Measurements from ENCODE around the gene SMS. TPM values are rescaled to one million over a fixed set of nuclear protein-coding genes. Genes with fewer than 3 reads are reported as not detected.
"Not testable (repeated sequence)": the region's sequence is repeated elsewhere in the genome, so short reads cannot be mapped to it uniquely, and the experiment has no call there.

The SMS gene
- polyA plus RNA-seq, 1 donor (not counting 4 experiments of a cell fraction or from before 2014, with no cell fraction given) = 142 TPM

- Histone ChIP-seq H3K27me3 (ENCODE audit: control insufficient read depth, extremely low read depth, insufficient read depth, low read length) (no peaks in the 10 kb centered on the region), H3K27ac (ENCODE audit: control insufficient read depth, insufficient read depth, low read length) (no peak overlapping the region), H3K36me3 (ENCODE audit: control insufficient read depth in 2 of 2, extremely low read depth in 1 of 2, insufficient read depth in 2 of 2, low read length in 2 of 2) (peaks cover 0 to 3% of the 10 kb centered on the region in 2 experiments), H2AFZ (ENCODE audit: control insufficient read depth, low read length) (no peak overlapping the region), H3K4me2 (ENCODE audit: control insufficient read depth, extremely low read depth, insufficient read depth, low read depth, low read length) (no peak overlapping the region), H4K20me1 (ENCODE audit: control insufficient read depth, extremely low read depth, insufficient read depth, low read length) (peaks cover 14% of the 10 kb centered on the region), H3K9ac (ENCODE audit: control insufficient read depth, extremely low read depth, insufficient read depth, low read length) (no peak overlapping the region), H3K79me2 (ENCODE audit: control insufficient read depth, insufficient read depth, low read length) (peaks cover 96% of the 10 kb centered on the region), H3K4me3 (ENCODE audit: control insufficient read depth in 2 of 3, extremely low read depth in 1 of 3, insufficient read depth in 2 of 3, low read depth in 1 of 3, low read length in 3 of 3) (no peak overlapping the region), H3K9me3 (ENCODE audit: control insufficient read depth, low read depth, low read length) (no peaks in the 10 kb centered on the region), H3K9me1 (ENCODE audit: control insufficient read depth, extremely low read depth, insufficient read depth, low read length) (peaks cover 2% of the 10 kb centered on the region), H3K4me1 (ENCODE audit: control insufficient read depth, extremely low read depth, insufficient read depth, low read length) (peaks cover 27% of the 10 kb centered on the region)
- DNase-seq (ENCODE audit: low read depth, low spot score) (no peak), FAIRE-seq (no peak)
- TF ChIP-seq EZH2 (IDR thresholded peaks at IDR 0.05; ENCODE audit: low read length) (no peak), CTCF (optimal IDR thresholded peaks at IDR 0.05 in 1 of 3, IDR thresholded peaks at IDR 0.05 in 1 of 3, conservative IDR thresholded peaks at IDR 0.05 in 1 of 3; ENCODE audit: extremely low read depth in 1 of 3, insufficient read depth in 2 of 3, low read length in 3 of 3) (no peak)
- dilution Hi-C loops (cut with MboI; ENCODE audit: extremely low pct_ligation_motif_present, low sequenced_read_pairs) = no loop called here
These were observed 9.2 kb downstream of the SMS start for GRCh38 chrX:21949689-21950088.

GRCh38 chrX:21950557-21950956, 10.0 kb downstream of the SMS start:
- Histone ChIP-seq H3K79me2 (ENCODE audit: control insufficient read depth, insufficient read depth, low read length) (peaks cover 96% of the 10 kb centered on the region), H3K4me1 (ENCODE audit: control insufficient read depth, extremely low read depth, insufficient read depth, low read length) (peaks cover 19% of the 10 kb centered on the region), H4K20me1 (ENCODE audit: control insufficient read depth, extremely low read depth, insufficient read depth, low read length) (peaks cover 12% of the 10 kb centered on the region)
- H3K9me3 ChIP-seq (ENCODE audit: control insufficient read depth, low read depth, low read length); H2AFZ ChIP-seq (ENCODE audit: control insufficient read depth, low read length); H3K4me2 ChIP-seq (ENCODE audit: control insufficient read depth, extremely low read depth, insufficient read depth, low read depth, low read length); H3K27ac ChIP-seq (ENCODE audit: control insufficient read depth, insufficient read depth, low read length); H3K9ac ChIP-seq (ENCODE audit: control insufficient read depth, extremely low read depth, insufficient read depth, low read length); H3K36me3 ChIP-seq (ENCODE audit: control insufficient read depth in 2 of 2, extremely low read depth in 1 of 2, insufficient read depth in 2 of 2, low read length in 2 of 2); DNase-seq (ENCODE audit: low read depth, low spot score); H3K27me3 ChIP-seq (ENCODE audit: control insufficient read depth, extremely low read depth, insufficient read depth, low read length); FAIRE-seq; dilution Hi-C loops (cut with MboI; ENCODE audit: extremely low pct_ligation_motif_present, low sequenced_read_pairs); H3K9me1 ChIP-seq (ENCODE audit: control insufficient read depth, extremely low read depth, insufficient read depth, low read length); H3K4me3 ChIP-seq (ENCODE audit: control insufficient read depth in 2 of 3, extremely low read depth in 1 of 3, insufficient read depth in 2 of 3, low read depth in 1 of 3, low read length in 3 of 3): not testable (repeated sequence)

DNA sequence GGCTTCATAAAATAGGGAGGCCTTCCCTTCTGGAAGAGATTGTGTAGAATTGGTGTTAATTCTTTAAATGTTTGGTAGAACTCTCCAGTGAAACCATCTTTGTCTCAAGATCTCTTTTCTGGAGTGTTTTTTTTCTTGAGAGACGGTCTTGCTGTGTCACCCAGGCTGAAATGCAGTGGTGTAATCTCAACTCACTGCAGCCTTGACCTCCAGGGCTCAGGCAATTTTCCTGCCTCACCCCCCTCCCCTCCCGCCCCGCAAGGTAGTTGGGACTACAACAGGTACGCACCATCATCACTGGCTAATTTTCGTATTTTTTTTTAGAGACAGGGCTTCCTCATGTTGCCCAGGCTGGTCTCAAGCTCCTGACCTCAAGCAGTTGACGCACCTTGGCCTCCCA, 12.1 kb downstream of the SMS start:
- TF ChIP-seq EZH2 (IDR thresholded peaks at IDR 0.05; ENCODE audit: low read length) = no peak
- no peak for TF ChIP-seq CTCF (optimal IDR thresholded peaks at IDR 0.05 in 1 of 3, IDR thresholded peaks at IDR 0.05 in 1 of 3, conservative IDR thresholded peaks at IDR 0.05 in 1 of 3; ENCODE audit: extremely low read depth in 1 of 3, insufficient read depth in 2 of 3, low read length in 3 of 3)
- Histone ChIP-seq H3K4me3 (ENCODE audit: control insufficient read depth in 2 of 3, extremely low read depth in 1 of 3, insufficient read depth in 2 of 3, low read depth in 1 of 3, low read length in 3 of 3) (no peak overlapping the region), H2AFZ (ENCODE audit: control insufficient read depth, low read length) (no peak overlapping the region), H3K4me2 (ENCODE audit: control insufficient read depth, extremely low read depth, insufficient read depth, low read depth, low read length) (no peak overlapping the region), H3K9me3 (ENCODE audit: control insufficient read depth, low read depth, low read length) (no peaks in the 10 kb centered on the region), H3K4me1 (ENCODE audit: control insufficient read depth, extremely low read depth, insufficient read depth, low read length) (peaks cover 3% of the 10 kb centered on the region), H3K79me2 (ENCODE audit: control insufficient read depth, insufficient read depth, low read length) (peaks cover 93% of the 10 kb centered on the region), H4K20me1 (ENCODE audit: control insufficient read depth, extremely low read depth, insufficient read depth, low read length) (peaks cover 15% of the 10 kb centered on the region), H3K27me3 (ENCODE audit: control insufficient read depth, extremely low read depth, insufficient read depth, low read length) (no peaks in the 10 kb centered on the region), H3K9ac (ENCODE audit: control insufficient read depth, extremely low read depth, insufficient read depth, low read length) (no peak overlapping the region), H3K36me3 (ENCODE audit: control insufficient read depth in 2 of 2, extremely low read depth in 1 of 2, insufficient read depth in 2 of 2, low read length in 2 of 2) (peaks cover 0 to 3% of the 10 kb centered on the region in 2 experiments), H3K9me1 (ENCODE audit: control insufficient read depth, extremely low read depth, insufficient read depth, low read length) (no peaks in the 10 kb centered on the region), H3K27ac (ENCODE audit: control insufficient read depth, insufficient read depth, low read length) (no peak overlapping the region)
- dilution Hi-C loops (cut with MboI; ENCODE audit: extremely low pct_ligation_motif_present, low sequenced_read_pairs) = no loop called here
- no peak for DNase-seq (ENCODE audit: low read depth, low spot score)
- FAIRE-seq = no peak

DNA sequence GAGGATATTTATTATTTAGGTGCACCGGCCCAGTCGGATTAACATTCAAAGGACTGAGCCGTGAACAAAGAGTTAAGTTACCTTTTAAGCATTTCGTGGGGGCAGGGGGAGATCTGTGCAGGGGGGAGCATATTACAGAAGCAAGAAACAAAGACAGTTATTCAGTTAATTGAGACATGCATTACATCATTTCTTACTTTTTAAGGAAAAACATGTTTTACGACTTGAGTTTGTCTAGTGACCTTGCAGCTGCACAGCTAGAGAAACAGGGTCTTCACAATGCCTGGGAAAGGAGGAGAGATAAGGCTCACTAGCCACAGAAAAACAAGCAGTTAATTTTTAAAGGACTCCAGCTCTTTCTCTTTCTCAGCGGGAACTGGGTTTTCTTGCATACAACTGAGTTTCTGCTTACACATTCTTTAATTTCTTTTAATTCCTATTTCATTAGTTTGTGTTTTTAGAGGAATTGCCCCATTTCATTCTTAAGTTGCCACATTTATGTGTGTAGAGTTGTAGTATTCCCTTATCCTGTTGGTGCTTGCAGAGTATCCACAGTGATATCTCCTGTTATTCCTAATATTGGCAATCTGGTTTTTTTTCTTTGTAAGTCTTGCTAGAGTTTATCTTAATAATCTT, 12.8 kb downstream of the SMS start:
- not testable (repeated sequence) for FAIRE-seq; H3K4me3 ChIP-seq (ENCODE audit: control insufficient read depth in 2 of 3, extremely low read depth in 1 of 3, insufficient read depth in 2 of 3, low read depth in 1 of 3, low read length in 3 of 3)
- H4K20me1 ChIP-seq (ENCODE audit: control insufficient read depth, extremely low read depth, insufficient read depth, low read length) = peaks cover 10% of the 10 kb centered on the region

More for the DNA sequence above, 12.8 kb downstream of the SMS start:
- H3K9ac ChIP-seq (ENCODE audit: control insufficient read depth, extremely low read depth, insufficient read depth, low read length); H3K4me2 ChIP-seq (ENCODE audit: control insufficient read depth, extremely low read depth, insufficient read depth, low read depth, low read length); H3K27me3 ChIP-seq (ENCODE audit: control insufficient read depth, extremely low read depth, insufficient read depth, low read length); H3K4me1 ChIP-seq (ENCODE audit: control insufficient read depth, extremely low read depth, insufficient read depth, low read length); dilution Hi-C loops (cut with MboI; ENCODE audit: extremely low pct_ligation_motif_present, low sequenced_read_pairs); H3K9me3 ChIP-seq (ENCODE audit: control insufficient read depth, low read depth, low read length); H3K9me1 ChIP-seq (ENCODE audit: control insufficient read depth, extremely low read depth, insufficient read depth, low read length); H3K36me3 ChIP-seq (ENCODE audit: control insufficient read depth in 2 of 2, extremely low read depth in 1 of 2, insufficient read depth in 2 of 2, low read length in 2 of 2); H2AFZ ChIP-seq (ENCODE audit: control insufficient read depth, low read length); DNase-seq (ENCODE audit: low read depth, low spot score); H3K27ac ChIP-seq (ENCODE audit: control insufficient read depth, insufficient read depth, low read length): not testable (repeated sequence)
- H3K79me2 ChIP-seq (ENCODE audit: control insufficient read depth, insufficient read depth, low read length) = peaks cover 93% of the 10 kb centered on the region
